ENCODE measurements around the gene RICTOR.
A peak's percentile ranks its signal among the peaks of the same experiment; 100 is the strongest.

RICTOR gene

DNA sequence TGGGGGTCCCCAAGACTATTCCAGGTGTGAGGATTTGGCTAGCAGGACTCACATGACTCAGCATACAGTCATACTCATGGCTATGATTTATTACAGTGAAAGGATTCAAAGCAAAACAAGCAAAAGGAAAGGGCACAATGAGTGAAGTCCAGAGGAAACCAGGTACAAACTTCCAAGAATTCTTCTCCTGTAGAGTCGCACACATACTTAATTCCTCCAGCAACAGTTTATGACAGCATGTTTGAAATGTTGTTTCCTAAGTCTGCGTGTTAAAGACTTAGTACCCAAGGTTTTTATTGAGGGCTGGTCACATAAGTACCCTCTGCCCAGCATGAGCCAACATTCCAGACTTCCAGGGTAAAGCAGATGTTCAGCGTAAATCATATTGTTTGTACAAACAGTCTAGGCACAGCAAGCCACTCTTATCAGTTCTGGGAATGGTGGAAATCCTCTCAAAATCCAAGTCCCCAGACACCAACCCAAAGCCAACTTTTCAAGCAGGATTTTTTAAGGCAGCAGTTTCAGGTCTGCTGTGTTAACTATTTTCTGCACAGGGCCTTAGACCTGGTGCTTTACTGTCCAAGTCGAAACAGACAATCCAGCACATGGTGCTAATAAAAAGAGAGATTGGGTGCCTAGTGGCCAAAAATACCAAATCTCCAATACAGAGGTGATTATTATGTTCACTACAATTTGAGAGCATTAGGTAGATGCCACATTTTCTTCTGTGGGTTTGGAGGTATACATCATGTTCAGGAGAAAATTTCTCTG, 18.6 kb upstream of the RICTOR start:
- DNase-seq, result peak; percentile 25

DNA sequence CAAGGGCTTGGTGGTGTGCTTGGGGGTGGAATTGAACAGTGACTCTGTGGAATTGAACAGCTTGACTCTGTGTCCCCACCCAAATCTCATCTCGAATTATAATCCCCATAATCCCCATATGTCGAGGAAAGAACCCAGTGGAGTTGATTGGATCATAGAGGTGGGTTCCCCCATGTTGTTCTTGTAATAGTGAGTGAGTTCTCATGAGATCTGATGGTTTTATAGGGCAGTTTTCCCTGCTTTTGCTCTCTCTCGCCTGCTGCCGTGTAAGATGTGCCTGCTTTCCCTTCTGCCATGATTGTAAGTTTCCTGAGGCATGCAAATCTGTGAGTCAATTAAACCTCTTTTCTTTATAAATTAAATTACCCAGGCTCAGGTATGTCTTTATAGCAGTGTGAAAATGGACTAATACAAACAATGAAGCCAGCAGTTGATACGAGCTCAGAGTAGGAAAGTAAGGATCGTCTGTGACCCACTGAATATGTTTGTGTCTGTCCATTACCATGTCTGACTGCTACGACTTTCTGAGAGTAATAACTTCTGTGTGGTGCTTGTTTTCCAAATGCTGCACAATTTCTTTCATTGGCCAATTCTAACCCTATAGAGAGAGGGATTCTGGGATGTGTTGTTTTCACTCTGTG, 17.9 kb upstream of the RICTOR start:
- DNase-seq, result no peak

DNA sequence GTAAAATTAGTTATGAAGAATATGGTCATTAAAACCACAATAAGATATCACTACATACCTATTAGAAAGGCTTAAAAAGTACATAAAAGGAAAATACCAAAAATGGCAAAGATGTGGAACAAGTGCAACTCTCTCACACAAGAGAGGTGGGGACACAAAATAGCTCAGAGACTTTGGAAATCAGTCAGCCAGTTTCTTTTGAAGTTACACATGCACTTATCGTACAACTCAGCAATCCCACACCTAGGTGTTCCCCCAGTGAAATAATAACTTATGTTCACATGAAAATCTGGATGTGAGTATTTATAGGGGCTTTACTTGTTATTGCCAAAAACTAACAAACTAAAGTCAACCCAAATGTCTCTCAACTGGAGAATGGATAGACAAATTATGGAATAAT, 9.8 kb upstream of the RICTOR start:
- DNase-seq, result no peak

DNA sequence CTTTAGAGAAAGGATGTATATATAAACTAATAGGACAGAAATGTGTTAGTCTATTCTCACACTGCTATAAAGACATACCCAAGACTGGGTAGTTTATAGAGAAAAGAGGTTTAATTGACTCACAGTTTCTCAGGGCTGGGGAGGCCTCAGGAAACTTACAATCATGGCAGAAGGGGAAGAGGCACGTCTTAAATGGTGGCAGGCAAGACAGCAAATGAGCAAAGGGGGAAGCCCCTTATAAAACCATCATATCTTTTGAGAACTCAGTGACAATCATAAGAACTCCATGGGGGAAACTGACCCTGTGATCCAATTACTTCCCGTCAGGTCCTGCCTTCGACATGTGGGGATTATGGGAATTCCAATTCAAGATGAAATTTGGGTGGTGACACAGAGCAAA, 8.8 kb upstream of the RICTOR start:
- DNase-seq, result no peak

DNA sequence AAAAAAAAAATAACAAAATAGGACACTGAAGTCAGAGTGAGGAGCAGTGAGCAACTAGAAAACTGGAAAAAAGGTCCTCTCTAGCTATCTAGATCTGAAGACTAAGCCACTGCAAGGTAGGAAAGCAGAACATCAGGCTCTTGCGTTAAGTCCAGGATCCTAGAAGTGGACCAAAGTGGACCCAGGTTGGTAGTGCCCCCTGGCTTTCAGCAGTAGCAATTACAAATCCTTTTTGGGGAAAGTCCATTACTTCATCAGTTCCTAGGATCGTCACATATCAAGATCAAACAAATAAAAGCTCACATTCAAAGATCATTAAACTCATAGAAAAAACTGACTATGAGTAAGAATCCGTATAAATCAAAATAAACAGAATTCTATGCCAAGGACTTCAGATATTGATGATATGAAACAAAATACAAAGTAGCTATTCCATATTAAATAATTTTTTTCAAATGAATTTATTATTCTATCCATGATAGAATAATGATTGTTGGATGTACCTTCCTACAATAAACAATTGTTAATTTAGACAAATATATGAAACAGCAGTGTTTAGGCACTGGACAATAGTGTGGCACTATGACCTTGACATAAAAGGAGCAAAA, 6.5 kb upstream of the RICTOR start:
- DNase-seq, result peak; percentile 64

DNA sequence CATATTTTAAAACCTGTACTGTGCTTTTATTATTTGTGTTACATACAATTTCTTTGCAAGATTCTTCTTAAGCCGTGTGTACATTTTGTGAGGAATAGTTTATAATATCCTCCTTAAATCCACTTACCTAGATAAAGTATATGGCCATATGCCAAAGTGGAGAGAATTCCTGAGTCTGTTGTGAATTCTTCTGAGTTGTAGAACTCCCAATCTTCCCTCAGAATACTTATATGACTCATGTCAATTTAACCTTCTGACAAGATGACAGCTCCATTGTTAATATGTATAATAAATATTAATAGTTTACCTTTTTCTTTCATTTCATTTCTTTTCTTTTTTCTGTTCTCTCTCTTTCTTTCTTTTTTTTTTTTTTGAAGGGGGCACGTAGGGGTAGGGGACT, 6.0 kb upstream of the RICTOR start:
- no peak for DNase-seq

DNA sequence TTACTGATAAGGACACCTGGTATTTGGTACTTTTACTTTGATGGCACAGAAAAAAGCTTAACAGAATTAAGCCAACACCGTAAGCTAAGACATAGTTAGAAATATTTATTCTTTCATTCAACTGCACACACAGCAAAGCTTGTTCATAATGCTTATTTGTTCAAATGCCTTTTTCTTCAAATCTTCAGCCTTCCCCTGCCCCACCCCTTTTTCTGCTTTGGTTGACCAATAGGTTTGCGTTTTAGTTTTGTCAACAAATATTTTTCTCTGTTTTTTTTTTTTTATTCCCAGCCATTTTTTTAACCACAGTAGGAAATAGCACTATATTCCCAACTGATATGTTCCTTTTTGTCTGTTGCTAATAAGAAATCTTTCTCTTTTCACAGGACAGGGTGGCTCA, 4.9 kb upstream of the RICTOR start:
- no peak for DNase-seq

DNA sequence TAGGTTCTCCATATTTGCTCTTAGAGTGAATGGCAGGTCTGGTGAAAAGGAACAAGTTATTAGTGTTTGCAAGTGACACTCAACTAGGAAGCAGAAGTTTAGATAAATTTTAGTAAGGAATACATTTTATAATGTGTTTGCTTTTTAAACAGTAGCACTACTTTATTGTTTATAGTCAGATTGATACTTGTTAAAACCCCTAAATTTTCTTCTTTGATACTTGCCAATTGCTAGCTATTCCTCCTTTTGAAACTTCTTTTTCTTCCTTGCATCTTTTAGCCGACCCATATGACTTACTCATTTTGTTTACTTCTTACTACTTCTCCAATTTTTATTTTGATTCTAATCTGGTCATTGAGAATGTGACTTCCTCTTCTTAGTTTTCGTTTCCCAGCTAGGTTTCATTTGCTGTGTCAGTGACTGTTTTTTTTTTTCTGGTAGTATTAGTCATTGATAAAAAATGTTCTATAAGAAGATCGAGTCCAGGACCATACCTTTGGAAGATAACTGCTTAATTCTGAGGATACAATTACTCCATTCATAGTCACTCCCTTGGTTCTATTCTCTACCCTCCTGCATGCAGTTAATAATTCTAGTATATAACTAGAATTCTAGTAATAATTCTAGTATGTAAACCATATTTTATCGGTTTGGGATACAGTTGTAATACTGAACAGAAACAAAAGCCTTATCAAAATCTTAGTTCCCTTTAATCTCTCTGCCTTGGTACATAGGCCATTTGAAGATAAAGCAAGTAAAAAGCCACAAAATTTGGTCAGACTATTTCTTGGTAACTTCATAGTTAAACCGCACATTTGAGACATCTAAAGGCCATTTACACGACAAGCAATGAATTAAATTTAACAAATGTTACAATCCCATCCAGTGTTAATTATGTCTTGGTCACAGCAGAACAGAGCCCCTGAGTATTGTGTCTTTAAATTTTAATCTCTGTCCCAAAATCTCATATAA, 2.8 kb upstream of the RICTOR start:
- DNase-seq, result peak; percentile 75

DNA sequence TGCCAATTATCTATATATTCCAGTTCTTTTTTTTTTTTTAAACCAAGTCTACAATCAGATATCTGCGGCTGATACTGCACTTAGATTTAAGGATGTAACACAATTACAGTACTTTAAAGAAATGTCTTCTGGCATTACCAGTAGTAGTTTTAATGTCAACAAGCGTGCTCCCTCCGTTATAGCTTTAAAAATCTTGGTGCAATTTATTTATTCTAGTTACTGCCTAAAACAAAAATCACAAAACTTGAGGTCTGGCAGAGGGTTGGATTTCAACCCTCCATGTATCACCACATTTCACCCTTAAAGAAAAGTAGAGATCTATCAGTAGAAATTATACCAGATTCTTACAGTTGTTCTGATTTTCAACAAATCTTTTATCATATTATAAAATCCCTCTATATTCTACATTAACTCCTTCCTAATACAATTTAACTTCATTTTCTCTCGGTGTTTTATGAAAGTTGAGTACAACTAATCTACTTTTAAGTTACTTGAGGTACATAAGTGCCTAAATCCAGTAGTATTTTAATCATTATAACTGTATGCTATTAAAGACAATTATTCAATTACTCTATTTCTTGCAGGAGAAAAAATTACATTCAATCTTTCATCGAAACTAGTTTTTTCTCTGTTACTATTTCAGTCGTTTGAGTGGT, 2.0 kb upstream of the RICTOR start:
- DNase-seq, result no peak

DNA sequence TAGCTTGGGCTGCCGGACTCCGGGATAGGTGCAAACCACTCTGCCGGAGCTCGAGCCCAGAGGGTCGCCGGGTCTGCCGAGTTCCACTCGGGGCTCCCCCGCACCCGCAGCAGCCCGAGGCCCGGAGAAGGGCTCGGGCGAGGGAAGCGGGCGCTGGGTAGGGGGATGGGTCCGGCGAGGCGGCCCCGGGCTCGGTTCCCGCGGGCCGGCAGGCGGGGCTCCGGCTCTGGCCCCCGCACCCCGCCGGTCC, 507 bp downstream of the RICTOR start:
- no peak for DNase-seq

DNA sequence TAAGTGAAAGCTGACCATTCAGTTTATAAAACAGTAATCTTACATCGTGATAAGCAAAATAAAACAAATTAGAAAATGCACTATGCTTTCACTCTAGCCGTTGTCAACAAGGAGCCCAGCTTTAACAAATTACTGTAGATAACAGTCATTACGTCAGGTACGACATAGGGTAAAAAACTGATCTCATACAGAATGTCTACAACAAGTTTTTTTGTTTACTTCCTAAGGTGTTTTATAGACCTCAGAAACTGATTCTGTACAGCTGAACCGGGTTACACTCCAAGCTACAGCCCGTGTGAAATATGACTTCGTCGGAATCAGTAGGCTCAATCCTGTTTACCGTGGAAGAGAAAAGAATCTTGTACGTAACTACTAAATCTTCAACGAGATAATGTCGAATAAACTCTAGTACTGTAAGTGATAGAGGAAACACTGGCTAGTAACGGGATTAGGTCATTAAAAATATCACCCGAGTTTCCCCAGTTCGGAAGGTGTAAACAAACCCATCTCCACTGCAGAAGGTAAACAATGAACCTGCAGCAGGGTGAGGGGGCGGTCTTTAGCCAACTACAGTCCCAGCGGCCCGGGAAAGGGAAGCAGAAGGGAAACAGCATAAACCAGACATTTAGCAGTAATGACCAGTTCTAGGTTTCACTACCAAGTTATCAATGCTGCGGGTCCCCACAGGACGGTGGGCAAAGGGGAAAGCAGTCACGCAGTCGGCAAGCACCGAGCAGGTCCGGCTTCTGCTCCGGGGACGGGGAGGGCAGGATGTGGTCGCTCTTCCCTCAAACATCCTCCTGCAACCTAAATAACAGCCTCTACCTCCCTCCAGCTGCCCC, 1.1 kb downstream of the RICTOR start:
- peak; percentile 63 for DNase-seq

DNA sequence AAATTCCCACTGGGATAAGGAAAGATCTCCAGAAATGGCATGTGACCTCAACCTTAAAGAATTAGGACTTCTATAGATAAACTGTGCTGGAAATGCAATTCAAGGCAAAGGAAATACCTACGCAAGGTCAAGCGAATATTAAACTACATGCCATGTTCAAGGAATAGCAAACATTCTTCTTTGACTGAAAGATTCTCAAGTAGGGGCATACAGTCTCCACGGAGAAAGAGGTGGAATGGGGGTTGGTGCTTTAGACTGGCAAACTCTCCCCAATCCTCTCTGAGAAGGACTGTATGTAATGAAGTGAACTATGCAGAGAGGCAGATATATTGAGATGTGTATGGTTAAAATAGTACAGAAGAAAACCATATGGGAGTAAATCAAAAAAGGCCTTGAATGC, 6.1 kb downstream of the RICTOR start:
- DNase-seq, result no peak

DNA sequence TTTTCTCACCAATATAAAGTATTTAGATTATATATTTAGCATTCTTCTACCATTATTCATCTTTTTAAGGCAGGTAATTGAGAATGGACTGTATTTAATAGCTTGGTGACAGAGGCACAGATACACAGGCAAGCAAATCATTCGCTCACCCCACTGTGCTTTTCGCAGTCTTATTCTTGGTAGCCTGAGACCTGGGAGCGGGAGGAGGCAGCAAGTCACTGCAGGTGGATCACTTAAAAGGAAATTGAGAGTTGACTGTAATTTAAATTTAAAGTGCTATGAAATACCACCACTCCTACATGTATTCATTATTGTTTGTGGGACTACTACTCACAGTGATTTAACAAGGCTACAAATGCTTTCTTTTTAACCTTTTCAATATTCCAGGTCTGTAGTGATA, 9.7 kb downstream of the RICTOR start:
- no peak for DNase-seq

DNA sequence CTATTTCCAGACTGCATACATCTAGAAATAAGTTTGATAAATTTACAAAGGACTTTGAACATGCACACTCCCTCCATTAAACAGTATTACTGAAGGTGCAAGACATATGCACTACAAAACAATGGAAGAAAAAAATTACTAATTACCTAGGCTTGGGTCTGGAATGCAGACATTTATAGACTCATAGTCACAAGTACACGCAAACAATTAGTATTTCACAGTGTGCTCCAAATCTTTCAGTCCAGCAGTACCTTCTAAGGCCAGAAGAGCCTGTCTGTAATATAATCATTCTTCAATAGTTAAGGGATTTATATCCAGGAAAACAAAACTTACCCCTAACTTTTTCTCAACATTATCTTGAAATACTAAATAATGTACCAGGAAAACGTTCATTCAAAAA, 11.2 kb downstream of the RICTOR start:
- no peak for DNase-seq

DNA sequence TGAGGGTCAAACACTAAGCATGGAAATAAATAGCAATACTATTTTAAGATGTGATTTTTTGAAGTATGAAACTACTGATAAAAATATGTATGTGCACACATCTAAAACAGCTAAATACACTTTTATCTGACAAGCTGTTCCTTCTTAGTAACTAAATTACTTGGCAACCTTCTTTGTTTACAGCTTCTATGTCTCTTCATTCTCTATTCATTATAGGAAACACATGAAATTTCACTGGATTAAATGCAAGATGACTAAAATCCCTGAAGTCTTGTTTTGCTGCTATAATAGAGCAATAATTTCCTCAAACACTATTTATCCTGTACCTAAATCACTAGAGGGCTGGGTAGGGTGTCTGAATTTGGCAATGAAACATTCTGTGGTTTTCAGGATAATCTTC, 11.7 kb downstream of the RICTOR start:
- DNase-seq, result no peak

DNA sequence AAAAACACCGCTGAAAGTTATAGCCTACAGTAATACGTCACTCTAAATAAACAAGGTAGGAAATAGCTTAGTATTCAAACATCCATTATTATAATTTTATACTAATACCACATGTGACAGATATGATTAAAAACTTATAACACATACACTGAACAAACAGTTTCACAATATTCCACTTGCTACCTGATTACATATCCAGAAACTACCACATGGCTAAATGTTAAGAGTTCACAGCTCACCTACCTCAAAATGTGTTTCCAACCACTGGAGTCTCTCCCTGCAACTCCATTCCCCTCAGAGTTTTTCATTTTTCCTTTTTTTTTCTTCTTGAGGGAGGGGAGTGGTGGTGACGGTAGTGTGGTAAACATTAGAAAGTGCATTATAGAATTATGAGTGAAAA, 12.1 kb downstream of the RICTOR start:
- no peak for DNase-seq

DNA sequence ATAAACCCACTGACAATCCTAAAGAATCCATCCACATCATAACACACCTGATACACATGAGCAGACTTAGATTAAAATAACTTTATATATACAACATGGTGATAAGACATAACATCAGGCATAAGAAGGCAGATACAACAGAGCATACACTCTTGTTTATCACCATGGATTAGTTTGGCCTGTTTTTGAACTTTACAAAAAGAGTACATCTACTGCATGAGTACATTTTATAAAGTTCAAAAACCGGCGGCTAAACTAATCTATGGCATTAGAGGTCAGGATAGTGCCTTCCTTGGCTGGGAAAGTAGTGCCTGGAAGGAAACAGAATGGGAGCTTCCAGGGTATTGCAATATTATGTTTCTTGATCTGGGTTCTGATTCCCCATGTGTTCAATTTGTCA, 15.1 kb downstream of the RICTOR start:
- DNase-seq, result no peak

DNA sequence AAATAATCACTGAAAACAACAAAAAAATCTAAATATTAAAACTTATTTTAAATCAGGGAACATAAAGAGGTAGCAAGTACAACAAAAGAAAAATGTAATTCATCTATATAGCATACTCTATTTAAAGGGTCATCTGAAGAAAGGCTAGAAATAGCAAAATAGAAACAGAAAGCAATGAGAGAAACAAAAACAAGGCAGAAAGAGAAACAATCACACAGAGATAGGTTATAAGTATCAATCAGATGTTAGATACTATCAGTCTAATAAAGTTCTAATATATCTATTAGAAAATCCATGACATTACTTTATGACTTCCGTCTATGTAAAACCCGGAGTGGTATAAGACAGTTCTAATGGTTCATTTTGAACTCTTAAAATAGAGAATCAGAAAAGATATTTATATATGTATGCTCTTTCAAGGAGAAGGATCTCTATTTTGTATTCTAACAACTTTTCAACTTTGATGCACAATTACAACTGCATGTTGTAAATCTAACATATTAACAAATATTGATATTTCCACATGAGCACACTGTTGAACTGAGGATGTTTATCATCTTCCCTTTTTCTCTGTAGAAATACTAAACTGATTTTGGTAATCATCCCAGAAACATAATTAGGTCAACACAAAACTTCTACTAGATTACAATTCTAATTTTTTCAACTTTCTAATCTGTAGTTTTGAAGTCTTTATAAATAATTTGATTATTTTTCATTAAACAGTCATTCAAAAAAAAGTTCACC, 15.8 kb downstream of the RICTOR start:
- DNase-seq, result no peak

DNA sequence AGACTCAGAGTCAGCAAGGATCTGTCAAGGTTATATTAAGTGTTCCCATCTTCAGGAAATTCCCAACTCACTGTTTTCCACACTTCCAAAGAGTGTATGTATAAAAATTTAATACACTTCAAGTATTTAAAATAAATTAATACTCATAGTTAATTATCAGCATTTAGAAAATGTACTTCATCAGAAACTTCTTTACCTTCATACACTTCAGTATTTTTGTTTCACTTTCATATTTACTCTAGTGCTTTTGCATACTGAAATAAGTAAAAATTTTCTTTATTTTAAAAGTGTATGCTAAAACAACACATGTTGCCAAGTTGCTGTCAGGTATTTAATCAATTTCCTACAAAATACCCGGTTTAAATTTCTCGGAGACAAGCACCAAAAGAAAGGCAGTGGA, 16.5 kb downstream of the RICTOR start:
- DNase-seq, result no peak

DNA sequence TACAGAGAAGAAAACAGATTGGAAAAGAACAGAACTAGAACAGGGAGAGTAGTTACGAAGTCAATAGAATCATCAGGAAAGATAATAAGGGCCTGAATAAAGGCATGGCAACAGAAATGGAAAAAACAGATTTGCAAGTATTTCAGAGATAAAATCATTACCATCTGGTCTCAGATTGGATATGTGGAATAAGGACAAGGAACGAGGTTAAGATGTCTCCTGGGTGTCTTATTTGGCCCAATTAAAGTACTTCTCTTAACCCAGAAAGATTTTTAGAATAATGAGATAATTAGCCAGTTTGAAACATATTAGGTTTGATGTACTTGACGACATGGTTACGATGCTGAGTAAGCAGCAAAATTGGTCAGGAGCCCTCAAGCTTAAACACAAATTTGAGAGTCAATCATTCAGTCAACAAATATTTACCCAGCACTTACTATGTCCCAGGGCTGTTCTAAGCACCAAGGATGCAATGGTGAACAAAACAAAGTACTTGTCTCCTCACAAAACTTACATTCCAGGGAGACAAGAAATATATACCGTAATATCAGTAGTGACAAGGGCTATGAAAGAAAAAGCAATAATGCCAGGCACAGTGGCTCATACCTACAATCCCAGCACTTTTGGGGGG, 18.3 kb downstream of the RICTOR start:
- DNase-seq, result no peak
